Measurements from ENCODE around the gene NTNG1. TPM values are rescaled to one million over a fixed set of nuclear protein-coding genes. Genes with fewer than 3 reads are reported as not detected.

Gene NTNG1
- total RNA-seq, 2 donors from 2014 or later, result 0.26 to 4.9 TPM

GRCh38 chr1:107473065-107473464, 332.2 kb downstream of the NTNG1 start:
- Histone ChIP-seq H3K4me1 (no peaks in the 10 kb centered on the region), H3K4me3 (no peak overlapping the region), H3K27me3 (no peaks in the 10 kb centered on the region), H3K9me3 (no peaks in the 10 kb centered on the region), H3K27ac (no peak overlapping the region), H3K36me3 (replicated peaks in 1 of 2; ENCODE audit: insufficient read depth in 1 of 2, low read depth in 2 of 2) (no peaks in the 10 kb centered on the region)
- WGBS, 2 donors, result 50 to 51% methylated on average over 2 of the region's 2 CpGs
- intact Hi-C loops (cut with DNase I), result no loop called here
- ATAC-seq (no peak), DNase-seq (no peak)
- no peak for TF ChIP-seq CTCF (IDR thresholded peaks at IDR 0.05)
- no peak for TF ChIP-seq POLR2A (IDR thresholded peaks at IDR 0.05)

GRCh38 chr1:107474877-107475612, 334.2 kb downstream of the NTNG1 start:
- H3K4me1 ChIP-seq, result no peaks in the 10 kb centered on the region
- no peak overlapping the region for H3K4me3 ChIP-seq
- H3K27me3 ChIP-seq, result no peaks in the 10 kb centered on the region
- DNase-seq (no peak), ATAC-seq (no peak)
- H3K9me3 ChIP-seq, result no peaks in the 10 kb centered on the region
- TF ChIP-seq CTCF (IDR thresholded peaks at IDR 0.05) (no peak), POLR2A (IDR thresholded peaks at IDR 0.05) (no peak)
- WGBS, 2 donors, result 15 to 41% methylated on average over 1 of the region's 1 CpG
- no peaks in the 10 kb centered on the region for H3K36me3 ChIP-seq (replicated peaks in 1 of 2; ENCODE audit: insufficient read depth in 1 of 2, low read depth in 2 of 2)
- intact Hi-C loops (cut with DNase I), result no loop called here
- no peak overlapping the region for H3K27ac ChIP-seq

GRCh38 chr1:107477233-107477632, 336.4 kb downstream of the NTNG1 start:
- no peak for ATAC-seq
- WGBS, 2 donors, result 65 to 72% methylated on average over 2 of the region's 2 CpGs

GRCh38 chr1:107479865-107480350, 339.1 kb downstream of the NTNG1 start:
- intact Hi-C loops (cut with DNase I), result no loop called here
- WGBS, 2 donors, result 34 to 38% methylated on average over 11 of the region's 11 CpGs
- no peak for TF ChIP-seq POLR2A (IDR thresholded peaks at IDR 0.05)
- no peak for TF ChIP-seq CTCF (IDR thresholded peaks at IDR 0.05)
- Histone ChIP-seq H3K4me3 (no peak overlapping the region), H3K9me3 (no peaks in the 10 kb centered on the region), H3K27ac (no peak overlapping the region), H3K4me1 (no peaks in the 10 kb centered on the region), H3K36me3 (replicated peaks in 1 of 2; ENCODE audit: insufficient read depth in 1 of 2, low read depth in 2 of 2) (no peaks in the 10 kb centered on the region), H3K27me3 (peaks cover 0 to 9% of the 10 kb centered on the region in 2 donors)
- ATAC-seq (no peak), DNase-seq (no peak)

More at GRCh38 chr1:107477233-107477632, 336.4 kb downstream of the NTNG1 start:
- no peak for DNase-seq
- no peak for TF ChIP-seq CTCF (IDR thresholded peaks at IDR 0.05)
- H3K4me1 ChIP-seq, result no peaks in the 10 kb centered on the region
- H3K27me3 ChIP-seq, result peaks cover 0 to 9% of the 10 kb centered on the region in 2 donors
- no peak overlapping the region for H3K4me3 ChIP-seq
- no peaks in the 10 kb centered on the region for H3K36me3 ChIP-seq (replicated peaks in 1 of 2; ENCODE audit: insufficient read depth in 1 of 2, low read depth in 2 of 2)
- no peaks in the 10 kb centered on the region for H3K9me3 ChIP-seq
- intact Hi-C loops (cut with DNase I), result no loop called here
- no peak overlapping the region for H3K27ac ChIP-seq
